Immature natural killer cell (primary cell): ENCODE measurements around the gene PRKCE. TPM values are rescaled to one million over a fixed set of nuclear protein-coding genes. Genes with fewer than 3 reads are reported as not detected.
A peak's percentile ranks its signal among the peaks of the same experiment; 100 is the strongest.

Source experiments
- DNase-seq, 3 donors: peaks; one replicate each; pipeline ENCODE4 v3.0.0; 2022; ENCODE audit warnings: mixed read lengths in 1 of 3
- H3K27ac Mint-ChIP-seq, 6 donors: one replicate each; pipeline ENCODE4 v1.8.0; 2020; ENCODE audit warnings: mixed read lengths in 6 of 6, mild to moderate bottlenecking in 5 of 6, inconsistent platforms in 4 of 6, moderate library complexity in 3 of 6
- H3K27me3 Mint-ChIP-seq, 3 donors: one replicate each; pipeline ENCODE4 v1.8.0; 2020 to 2021; ENCODE audit warnings: low read depth in 3 of 3, mild to moderate bottlenecking in 3 of 3, mixed read lengths in 3 of 3, moderate library complexity in 3 of 3, inconsistent platforms in 1 of 3
- H3K36me3 Mint-ChIP-seq, 3 donors: one replicate each; pipeline ENCODE4 v1.8.0; 2020; ENCODE audit warnings: mixed read lengths in 3 of 3, inconsistent platforms in 2 of 3, mild to moderate bottlenecking in 2 of 3
- H3K4me1 Mint-ChIP-seq, 2 donors: one replicate each; pipeline ENCODE4 v1.8.0; 2020; ENCODE audit warnings: inconsistent platforms in 2 of 2, mild to moderate bottlenecking in 2 of 2, mixed read lengths in 2 of 2, moderate library complexity in 1 of 2
- H3K4me3 Mint-ChIP-seq, 5 donors: one replicate each; pipeline ENCODE4 v1.8.0; 2020; ENCODE audit warnings: mild to moderate bottlenecking in 5 of 5, mixed read lengths in 5 of 5, inconsistent platforms in 3 of 5, moderate library complexity in 3 of 5
- H3K9me3 Mint-ChIP-seq, 6 donors: one replicate each; pipeline ENCODE4 v1.8.0; 2020; ENCODE audit warnings: mild to moderate bottlenecking in 6 of 6, mixed read lengths in 6 of 6, inconsistent platforms in 4 of 6, moderate library complexity in 3 of 6
- polyA plus RNA-seq, 3 donors: library from polyadenylated mRNA; unstranded; fragments of 300-500 nt; fragmentation: Illumina TruSeq; gene quantifications; one replicate each; pipeline ENCODE4 v1.2.3, GENCODE V29; 2021

Gene PRKCE
- polyA plus RNA-seq, 3 donors from 2014 or later = 1.0 to 3.0 (median 2.5) TPM

DNA sequence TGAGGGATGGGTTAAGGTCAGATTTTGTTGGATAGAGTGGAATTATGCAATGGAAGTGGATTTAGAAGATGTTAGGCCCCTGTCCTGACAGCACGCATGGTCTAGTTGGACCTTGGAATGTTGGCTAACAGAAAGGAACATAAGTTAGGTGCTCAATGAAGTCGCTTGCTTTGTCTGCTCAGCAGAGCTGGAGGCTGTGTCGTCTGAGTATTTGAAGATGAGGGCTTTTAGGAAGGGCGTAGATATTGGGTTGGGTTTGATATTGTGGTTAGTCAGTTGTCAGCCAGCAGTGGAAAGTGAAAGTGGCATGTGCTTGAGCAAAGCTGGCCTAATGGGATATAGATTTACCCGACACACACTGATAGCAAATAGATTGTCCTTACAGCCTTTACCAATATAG is 239.3 kb downstream of the PRKCE start:
- peaks cover 2 to 7% (median 6%) of the 10 kb centered on the region in 3 donors for H3K27me3 Mint-ChIP-seq
- H3K27ac Mint-ChIP-seq = peak overlapping the region in 4 of 6 donors; percentile 9 to 54 (median 25)
- H3K4me1 Mint-ChIP-seq = peaks cover 39 to 44% of the 10 kb centered on the region in 2 donors
- H3K9me3 Mint-ChIP-seq = no peaks in the 10 kb centered on the region
- H3K4me3 Mint-ChIP-seq = peak overlapping the region; percentile 6 to 70 (median 23)
- no peaks in the 10 kb centered on the region for H3K36me3 Mint-ChIP-seq
- peak; percentile 14 to 33 (median 30) for DNase-seq

DNA sequence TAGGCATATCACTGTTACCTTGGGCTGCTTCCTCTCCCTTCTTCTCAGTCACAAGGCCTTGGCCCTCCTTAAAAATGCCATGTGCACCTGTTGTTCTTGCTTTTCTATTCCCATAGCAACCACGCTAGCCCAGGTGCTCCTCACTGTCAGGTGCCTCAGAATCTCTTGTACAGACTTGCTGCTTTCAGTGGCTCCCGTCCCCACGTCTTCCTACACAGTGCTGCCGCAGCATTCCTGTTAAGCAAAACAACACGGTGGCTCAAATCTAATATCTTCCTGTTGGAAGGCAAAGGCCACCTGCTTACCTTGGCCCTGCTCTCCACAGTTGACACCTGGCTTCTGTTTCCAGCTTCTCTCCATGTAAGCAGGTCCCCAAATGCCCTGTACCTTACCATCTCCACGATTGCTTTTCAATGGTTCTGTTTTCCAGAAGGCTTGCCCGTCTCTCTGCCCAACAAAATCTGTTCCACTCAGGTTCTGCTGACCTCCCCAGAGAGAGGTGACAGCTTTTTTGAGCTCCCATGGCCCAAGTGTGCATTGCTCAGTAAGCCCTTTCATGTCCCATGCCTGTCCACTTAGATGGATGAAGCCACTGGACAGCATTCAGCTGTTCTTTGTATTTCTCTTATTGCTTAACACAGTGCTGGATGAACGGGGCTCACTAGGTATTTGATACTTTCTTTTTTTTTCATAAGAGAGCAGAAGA is 240.4 kb downstream of the PRKCE start:
- DNase-seq = no peak
- Mint-ChIP-seq H3K4me3 (peak overlapping the region in 3 of 5 donors; percentile 1 to 48 (median 43)), H3K9me3 (no peaks in the 10 kb centered on the region)

DNA sequence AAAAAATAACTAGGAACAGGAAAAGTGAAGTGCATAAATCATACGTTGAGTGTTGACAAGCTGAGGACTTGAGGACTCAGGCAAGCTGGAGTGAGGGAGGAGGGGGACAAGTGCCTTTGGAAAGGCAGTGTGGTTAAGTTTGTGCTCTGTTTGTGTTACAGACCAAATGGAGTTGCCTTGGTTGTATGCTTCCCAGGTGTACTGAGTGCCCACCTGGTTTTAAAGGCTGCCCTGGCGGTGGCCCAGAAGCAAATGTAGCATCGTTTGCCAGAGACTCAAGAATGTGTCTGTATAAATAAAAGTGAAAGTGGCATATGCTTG is 240.9 kb downstream of the PRKCE start:
- Mint-ChIP-seq H3K4me1 (peaks cover 36 to 44% of the 10 kb centered on the region in 2 donors), H3K4me3 (peak overlapping the region in 2 of 5 donors; percentile 10 to 43)

More for the DNA sequence above, 240.4 kb downstream of the PRKCE start:
- Mint-ChIP-seq H3K27ac (peak overlapping the region in 2 of 6 donors; percentile 8 to 56), H3K36me3 (no peaks in the 10 kb centered on the region), H3K27me3 (peaks cover 2 to 7% (median 6%) of the 10 kb centered on the region in 3 donors), H3K4me1 (peaks cover 39 to 44% of the 10 kb centered on the region in 2 donors)

DNA sequence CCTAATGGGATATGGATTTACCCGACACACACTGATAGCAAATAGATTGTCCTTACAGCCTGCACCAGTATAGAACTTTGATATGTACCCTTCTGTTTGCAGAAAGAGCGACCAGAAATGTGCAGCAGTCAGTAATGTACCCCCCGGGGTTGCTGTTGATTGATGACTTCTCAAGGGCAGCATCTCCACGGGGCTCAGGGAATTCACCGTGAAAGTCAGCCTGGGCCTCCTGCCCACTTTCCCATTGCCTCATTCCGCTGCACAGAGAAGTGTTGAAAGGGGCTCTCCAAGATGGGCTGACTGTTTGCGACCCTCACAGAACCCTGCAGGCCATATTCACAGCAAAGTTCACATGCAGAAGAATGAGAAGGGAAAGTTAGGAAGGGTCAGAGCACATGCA is 241.3 kb downstream of the PRKCE start:
- no peaks in the 10 kb centered on the region for H3K36me3 Mint-ChIP-seq
- H3K4me3 Mint-ChIP-seq = peak overlapping the region in 3 of 5 donors; percentile 4 to 49 (median 4)
- peaks cover 36 to 44% of the 10 kb centered on the region in 2 donors for H3K4me1 Mint-ChIP-seq
- H3K27me3 Mint-ChIP-seq = peaks cover 2 to 7% (median 4%) of the 10 kb centered on the region in 3 donors
- DNase-seq = no peak
- H3K9me3 Mint-ChIP-seq = no peaks in the 10 kb centered on the region
- peak overlapping the region in 1 of 6 donors; percentile 56 for H3K27ac Mint-ChIP-seq

More for the DNA sequence above, 240.9 kb downstream of the PRKCE start:
- DNase-seq = no peak
- Mint-ChIP-seq H3K36me3 (no peaks in the 10 kb centered on the region), H3K9me3 (no peaks in the 10 kb centered on the region), H3K27ac (peak overlapping the region in 2 of 6 donors; percentile 8 to 56), H3K27me3 (peaks cover 2 to 7% (median 4%) of the 10 kb centered on the region in 3 donors)

DNA sequence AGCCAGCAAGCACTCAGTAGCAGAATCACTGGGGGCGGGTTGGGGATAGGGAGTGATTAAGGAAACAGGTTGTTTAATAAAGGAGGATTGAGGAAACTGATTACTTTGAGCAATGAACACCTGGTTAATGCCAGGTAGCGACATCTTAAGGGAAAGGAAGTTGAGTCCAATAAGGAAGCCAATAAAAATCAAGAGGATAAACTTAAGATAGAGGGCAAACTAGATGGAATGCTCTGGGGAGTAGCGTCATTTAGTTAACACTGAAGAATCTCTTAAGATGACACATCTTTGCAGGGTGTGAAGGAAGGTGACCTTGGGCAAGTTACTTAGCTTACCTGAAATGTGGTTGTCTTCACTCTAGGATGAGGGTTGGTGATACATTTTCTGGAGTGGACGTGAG is 242.7 kb downstream of the PRKCE start:
- no peak for DNase-seq
- Mint-ChIP-seq H3K36me3 (no peaks in the 10 kb centered on the region), H3K27ac (no peak overlapping the region), H3K27me3 (peaks cover 2 to 7% (median 3%) of the 10 kb centered on the region in 3 donors), H3K4me3 (no peak overlapping the region), H3K9me3 (no peaks in the 10 kb centered on the region), H3K4me1 (peaks cover 34 to 38% of the 10 kb centered on the region in 2 donors)

DNA sequence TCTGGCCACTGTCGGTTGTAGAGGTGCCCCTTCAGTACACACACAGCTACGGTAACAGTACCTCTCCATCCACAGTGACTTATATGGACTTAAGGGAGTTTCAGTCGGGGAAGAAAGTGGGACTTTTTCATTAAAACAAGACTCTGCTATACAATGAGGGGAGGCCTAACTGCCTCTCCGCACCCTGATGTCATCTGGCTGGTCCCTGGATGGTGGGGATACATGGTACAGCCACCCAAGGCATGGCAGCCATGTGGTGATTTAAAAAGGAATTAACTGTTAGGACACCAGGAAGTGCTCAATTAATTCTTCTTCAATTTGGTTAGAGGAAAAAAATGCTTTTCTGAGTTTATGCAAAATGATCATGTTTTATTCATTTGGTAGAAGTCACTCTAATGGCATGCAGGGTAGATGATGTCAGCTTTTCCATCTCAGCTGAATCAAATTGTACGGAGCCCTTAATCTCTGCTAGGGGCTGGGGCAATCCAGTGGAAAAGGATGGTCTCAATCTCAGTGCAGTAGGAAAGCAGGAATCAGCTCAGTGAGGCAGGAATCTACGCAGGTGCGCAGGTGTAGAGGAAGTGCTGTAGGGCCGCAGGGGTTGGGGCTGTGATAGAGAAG is 243.9 kb downstream of the PRKCE start:
- no peak overlapping the region for H3K4me3 Mint-ChIP-seq
- peaks cover 25 to 28% of the 10 kb centered on the region in 2 donors for H3K4me1 Mint-ChIP-seq
- peaks cover 2 to 5% (median 3%) of the 10 kb centered on the region in 3 donors for H3K27me3 Mint-ChIP-seq
- no peaks in the 10 kb centered on the region for H3K36me3 Mint-ChIP-seq
- no peaks in the 10 kb centered on the region for H3K9me3 Mint-ChIP-seq
- DNase-seq = no peak
- no peak overlapping the region for H3K27ac Mint-ChIP-seq

DNA sequence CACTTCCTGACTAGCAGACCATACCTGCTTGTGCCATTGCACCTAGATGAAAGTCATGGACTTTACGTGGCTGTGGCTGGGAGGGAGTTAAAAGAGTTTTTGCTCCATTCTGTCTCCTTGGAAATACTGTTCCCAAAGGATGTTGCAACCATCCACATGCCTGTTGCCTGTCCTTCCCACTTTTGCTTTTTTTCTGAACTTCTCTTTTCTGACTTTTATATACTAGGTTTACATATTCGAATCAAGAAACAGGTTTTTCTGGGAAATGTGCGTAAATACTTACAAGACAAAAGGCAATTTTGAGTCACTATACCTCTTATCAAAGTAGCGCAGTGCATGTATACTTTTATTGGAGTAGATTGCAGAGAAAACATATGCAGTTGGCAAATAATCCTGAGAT is 244.8 kb downstream of the PRKCE start:
- H3K4me3 Mint-ChIP-seq = no peak overlapping the region

DNA sequence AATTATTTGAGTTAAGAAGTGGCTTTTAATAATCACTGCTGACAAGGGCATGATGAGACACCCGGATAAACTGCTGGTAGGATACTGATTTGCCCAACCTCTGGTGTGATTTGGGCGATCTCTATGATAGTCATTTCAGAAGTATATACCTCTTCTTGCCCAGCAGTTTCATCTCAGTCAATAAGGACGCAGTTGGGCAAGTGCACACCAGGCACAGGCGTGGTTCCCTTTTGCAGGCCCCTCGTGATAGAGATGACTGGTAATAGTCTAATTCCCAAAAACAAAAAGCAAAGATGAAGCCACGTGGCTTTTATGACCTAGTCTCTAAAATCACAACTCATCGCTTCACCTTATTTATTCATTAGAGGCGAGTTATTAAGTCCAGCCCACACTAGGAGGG is 246.4 kb downstream of the PRKCE start:
- Mint-ChIP-seq H3K36me3 (peaks cover 0 to 4% (median 0%) of the 10 kb centered on the region in 3 donors), H3K27ac (no peak overlapping the region), H3K9me3 (no peaks in the 10 kb centered on the region), H3K4me3 (no peak overlapping the region), H3K27me3 (peaks cover 0 to 2% (median 0%) of the 10 kb centered on the region in 3 donors), H3K4me1 (peaks cover under 1 to 3% of the 10 kb centered on the region in 2 donors)
- no peak for DNase-seq

More for the DNA sequence above, 244.8 kb downstream of the PRKCE start:
- peaks cover 0 to 3% (median 2%) of the 10 kb centered on the region in 3 donors for H3K27me3 Mint-ChIP-seq
- no peak overlapping the region for H3K27ac Mint-ChIP-seq
- H3K9me3 Mint-ChIP-seq = no peaks in the 10 kb centered on the region
- no peak for DNase-seq
- peaks cover 0 to 4% (median 0%) of the 10 kb centered on the region in 3 donors for H3K36me3 Mint-ChIP-seq
- peaks cover 16 to 19% of the 10 kb centered on the region in 2 donors for H3K4me1 Mint-ChIP-seq

DNA sequence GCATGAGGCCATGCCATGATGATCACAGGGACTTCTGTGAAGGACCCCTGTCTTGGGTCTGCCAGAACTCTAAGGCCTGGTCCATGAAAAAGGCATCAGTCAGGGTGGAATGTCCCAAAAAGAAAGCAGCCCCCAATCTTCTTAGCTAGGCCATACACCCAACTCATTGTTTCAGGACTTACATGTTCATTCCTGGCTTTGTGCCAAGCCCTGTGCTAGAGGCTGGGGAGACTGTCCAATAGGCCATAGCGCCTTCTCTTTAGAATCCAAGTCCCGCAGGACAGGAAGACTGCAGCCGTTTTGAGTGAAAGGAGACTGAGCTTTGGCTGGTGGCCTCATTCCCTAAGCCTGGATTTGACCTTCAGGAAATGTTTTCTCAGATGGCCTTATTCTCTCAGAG is 247.3 kb downstream of the PRKCE start:
- Mint-ChIP-seq H3K27me3 (peaks cover 0 to 2% (median 0%) of the 10 kb centered on the region in 3 donors), H3K9me3 (no peaks in the 10 kb centered on the region), H3K36me3 (peaks cover 0 to 4% (median 0%) of the 10 kb centered on the region in 3 donors), H3K27ac (no peak overlapping the region), H3K4me3 (no peak overlapping the region), H3K4me1 (no peaks in the 10 kb centered on the region)
- no peak for DNase-seq

DNA sequence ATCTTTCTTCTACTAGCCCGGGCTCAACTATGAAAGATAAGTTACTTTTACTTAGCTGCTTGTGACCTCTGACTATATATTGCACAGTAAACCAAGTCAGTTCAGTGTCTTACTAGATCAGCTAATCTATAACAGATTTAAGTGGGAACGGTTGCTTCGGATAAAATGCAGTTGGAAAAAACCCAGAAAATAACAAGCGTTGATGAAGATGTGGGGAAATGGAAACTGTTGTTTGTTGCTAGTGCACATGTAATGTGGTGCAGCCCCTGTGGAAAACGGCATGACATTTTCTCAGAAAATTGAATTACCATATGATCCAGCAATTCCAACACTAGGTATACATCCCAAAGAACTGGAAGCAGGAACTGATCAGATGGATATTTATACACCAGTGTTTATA is 248.5 kb downstream of the PRKCE start:
- Mint-ChIP-seq H3K27ac (no peak overlapping the region), H3K4me1 (no peaks in the 10 kb centered on the region), H3K9me3 (no peaks in the 10 kb centered on the region), H3K27me3 (peaks cover 0 to 2% (median 0%) of the 10 kb centered on the region in 3 donors), H3K4me3 (no peak overlapping the region), H3K36me3 (peaks cover 0 to 4% (median 0%) of the 10 kb centered on the region in 3 donors)
- DNase-seq = no peak

DNA sequence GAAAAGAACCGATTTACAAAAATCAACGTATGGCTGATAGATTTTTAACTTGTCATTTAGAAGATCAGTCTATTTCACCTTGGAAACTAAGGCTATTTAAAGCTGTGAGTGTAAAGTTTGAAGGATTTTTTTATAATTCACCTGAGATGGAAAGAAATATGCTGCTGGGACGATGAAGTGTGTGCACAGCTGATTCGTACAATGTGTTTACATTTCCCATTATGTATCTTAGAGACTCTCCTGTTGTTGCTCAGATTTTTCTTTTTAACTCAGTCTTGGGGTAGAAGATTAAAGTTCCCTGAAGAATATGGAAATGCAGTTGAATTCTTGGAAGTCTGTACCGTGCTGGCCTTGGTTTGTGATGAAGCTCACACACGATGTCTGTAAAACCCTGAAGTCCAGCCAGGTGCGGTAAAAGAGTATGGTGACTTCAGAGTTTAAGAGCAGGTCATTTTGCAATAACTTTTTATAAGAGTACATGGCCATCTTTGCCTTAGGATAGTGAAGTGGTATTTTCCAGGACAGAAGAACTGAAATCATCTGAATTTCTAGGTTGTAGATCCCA is 250.1 kb downstream of the PRKCE start:
- Mint-ChIP-seq H3K9me3 (no peaks in the 10 kb centered on the region), H3K4me3 (no peak overlapping the region), H3K27me3 (no peaks in the 10 kb centered on the region), H3K36me3 (peaks cover 0 to 4% (median 0%) of the 10 kb centered on the region in 3 donors), H3K27ac (no peak overlapping the region), H3K4me1 (no peaks in the 10 kb centered on the region)
- DNase-seq = no peak

DNA sequence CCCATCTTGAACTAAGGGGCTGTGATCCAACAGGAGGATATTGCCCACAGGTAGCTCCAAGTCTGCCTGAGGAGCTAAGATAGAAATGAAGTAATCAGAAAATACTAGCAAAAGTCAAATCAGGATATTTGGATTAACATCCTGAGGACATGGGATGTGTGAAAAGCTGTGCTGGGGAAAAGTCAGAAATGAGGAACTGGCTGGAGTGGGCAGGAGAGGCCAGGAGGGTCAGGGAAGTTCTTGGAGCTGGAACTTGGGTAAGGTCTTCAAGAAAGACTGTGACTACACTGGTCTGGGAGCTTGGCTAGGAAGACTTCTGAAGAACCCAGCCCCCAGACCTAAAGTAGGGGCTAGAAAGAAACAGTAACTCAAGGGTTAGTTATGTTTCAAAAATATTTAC is 250.9 kb downstream of the PRKCE start:
- Mint-ChIP-seq H3K27ac (peak overlapping the region in 1 of 6 donors; percentile 68), H3K9me3 (no peaks in the 10 kb centered on the region), H3K36me3 (peaks cover 0 to 4% (median 0%) of the 10 kb centered on the region in 3 donors), H3K27me3 (no peaks in the 10 kb centered on the region), H3K4me3 (no peak overlapping the region), H3K4me1 (no peaks in the 10 kb centered on the region)
- DNase-seq = no peak

DNA sequence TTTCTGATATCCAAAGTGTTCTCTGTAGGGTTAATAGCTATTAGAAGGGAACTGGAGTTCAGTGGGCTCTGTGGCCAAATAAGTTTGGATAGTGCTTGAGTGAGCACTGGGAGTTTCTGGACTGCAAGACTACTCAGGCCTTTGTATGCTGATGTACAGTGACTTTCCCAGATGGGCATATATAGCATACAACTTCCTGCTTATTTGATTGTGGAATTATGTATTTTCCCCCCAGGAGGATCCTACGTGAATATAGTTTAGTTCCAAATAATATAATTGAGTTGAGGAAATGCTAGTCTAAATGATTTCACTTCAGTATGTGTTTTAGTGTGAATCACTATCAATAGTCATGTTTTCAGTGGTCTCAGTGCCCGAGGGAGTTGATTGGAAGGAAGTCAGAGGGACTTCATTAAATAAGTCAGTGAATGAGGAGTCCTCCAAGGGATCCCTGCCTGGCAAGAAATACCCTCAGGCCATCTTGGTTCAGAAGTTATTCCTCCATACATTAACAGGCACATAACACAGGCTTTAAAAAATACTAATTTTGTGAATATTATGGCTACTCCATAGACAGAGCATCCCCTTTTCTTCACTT is 251.4 kb downstream of the PRKCE start:
- H3K4me1 Mint-ChIP-seq = no peaks in the 10 kb centered on the region

More for the DNA sequence above, 251.4 kb downstream of the PRKCE start:
- H3K9me3 Mint-ChIP-seq = no peaks in the 10 kb centered on the region
- H3K27me3 Mint-ChIP-seq = no peaks in the 10 kb centered on the region
- H3K36me3 Mint-ChIP-seq = peaks cover 0 to 4% (median 0%) of the 10 kb centered on the region in 3 donors
- H3K27ac Mint-ChIP-seq = no peak overlapping the region
- no peak for DNase-seq
- H3K4me3 Mint-ChIP-seq = no peak overlapping the region
